PC-3 (cell line): ENCODE data around the gene SLC39A1.

Experiments used
- CTCF ChIP-seq: fragments of 300-600 bp; sonication (generic); conservative IDR thresholded peaks from 2 replicates; pipeline ENCODE4 v1.5.1; 2017; ENCODE audit warnings: antibody characterized with exemption, low read depth, mild to moderate bottlenecking, low read length
- EZH2 ChIP-seq: fragments of 300-600 bp; sonication (generic); IDR thresholded peaks from one replicate; pipeline ENCODE4 v1.6.1; 2017; ENCODE audit warnings: antibody characterized with exemption, mild to moderate bottlenecking, low read length; ENCODE audit not compliant: unreplicated experiment
- EZH2phosphoT487 ChIP-seq: fragments of 300-600 bp; sonication (generic); IDR thresholded peaks from 2 replicates; pipeline ENCODE4 v1.6.1; 2018; ENCODE audit warnings: mild to moderate bottlenecking, antibody characterized with exemption, low read length, borderline replicate concordance

GRCh38 chr1:153961421-153961820 is 1.9 kb downstream of the SLC39A1 start:
- TF ChIP-seq EZH2phosphoT487 (no peak), CTCF (no peak), EZH2 (no peak)
